ENCODE data around the gene MARVELD3.

The MARVELD3 gene

GRCh38 chr16:71623597-71623996 lies 2.4 kb upstream of the MARVELD3 start:
- DNase-seq (ENCODE audit: low read depth): no peak

- no peak for DNase-seq (ENCODE audit: low read depth)
Observed at GRCh38 chr16:71625113-71625850, 702 bp upstream of the MARVELD3 start.

GRCh38 chr16:71626858-71627213 lies 852 bp downstream of the MARVELD3 start:
- DNase-seq (ENCODE audit: low read depth): no peak

- DNase-seq (ENCODE audit: low read depth): no peak
Observed at GRCh38 chr16:71627731-71628181, 1.8 kb downstream of the MARVELD3 start.

DNA sequence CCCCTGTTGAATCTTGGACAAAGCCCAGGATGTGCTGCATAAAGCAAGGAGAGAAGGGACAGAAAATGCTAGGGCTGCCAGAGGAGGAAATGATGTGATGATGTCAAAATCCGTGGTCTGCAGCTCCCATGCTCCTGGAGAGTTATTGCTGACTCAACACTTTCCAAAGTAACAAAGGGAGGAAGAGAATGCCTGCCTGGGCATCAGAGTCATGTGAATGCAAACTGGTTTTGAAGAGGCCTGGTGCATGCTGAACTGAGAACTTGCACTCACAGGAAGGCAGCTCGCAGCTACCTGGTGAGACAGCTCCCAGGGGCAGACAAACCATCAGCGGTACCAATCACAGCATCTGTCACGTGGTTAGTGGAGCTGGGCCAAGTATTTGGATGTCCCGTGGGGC lies 2.8 kb downstream of the MARVELD3 start:
- peak; percentile 29 for DNase-seq (ENCODE audit: low read depth)

GRCh38 chr16:71629278-71630016 lies 3.5 kb downstream of the MARVELD3 start:
- no peak for DNase-seq (ENCODE audit: low read depth)

DNA sequence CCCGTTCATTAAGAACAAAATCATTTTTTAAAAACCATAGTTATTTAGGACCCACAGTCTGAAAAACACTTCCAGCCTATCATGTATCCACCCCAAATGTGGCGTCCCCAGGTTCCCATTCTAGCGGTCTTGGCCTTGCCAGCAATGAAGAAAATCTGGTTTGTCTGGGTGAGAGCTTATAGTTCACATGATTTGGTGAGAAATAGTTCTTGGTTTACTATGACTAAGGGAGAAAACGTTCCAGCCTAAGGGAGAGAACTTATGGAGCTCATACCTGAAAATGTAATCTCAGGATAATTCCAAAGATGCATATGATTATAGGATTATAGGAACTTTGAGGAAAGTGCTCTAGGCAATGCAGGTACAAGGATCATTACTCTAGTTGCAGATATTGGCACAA lies 4.8 kb downstream of the MARVELD3 start:
- no peak for DNase-seq (ENCODE audit: low read depth)

DNA sequence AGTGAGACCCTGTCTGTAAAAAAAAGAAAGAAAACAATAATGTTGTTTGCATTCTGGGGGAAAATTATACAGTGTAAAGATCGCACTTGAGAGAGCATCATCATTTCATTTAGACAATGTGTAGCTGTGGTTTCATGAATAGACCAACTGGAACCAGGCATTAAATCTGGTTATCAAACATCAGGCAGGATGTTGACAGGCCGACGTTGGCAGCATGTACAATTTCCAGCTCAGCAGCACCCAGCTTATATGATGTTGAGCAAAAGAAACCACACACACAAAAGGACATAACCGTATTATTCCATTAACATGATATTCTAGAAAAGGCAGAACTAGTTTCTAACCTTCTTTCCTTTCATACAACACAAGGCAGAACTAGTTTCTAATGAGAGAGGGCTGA lies 5.8 kb downstream of the MARVELD3 start:
- no peak for DNase-seq (ENCODE audit: low read depth)

GRCh38 chr16:71635632-71636031 lies 9.6 kb downstream of the MARVELD3 start:
- no peak for DNase-seq (ENCODE audit: low read depth)

- DNase-seq (ENCODE audit: low read depth): peak; percentile 95
Observed at GRCh38 chr16:71637398-71637797, 11.4 kb downstream of the MARVELD3 start.

DNA sequence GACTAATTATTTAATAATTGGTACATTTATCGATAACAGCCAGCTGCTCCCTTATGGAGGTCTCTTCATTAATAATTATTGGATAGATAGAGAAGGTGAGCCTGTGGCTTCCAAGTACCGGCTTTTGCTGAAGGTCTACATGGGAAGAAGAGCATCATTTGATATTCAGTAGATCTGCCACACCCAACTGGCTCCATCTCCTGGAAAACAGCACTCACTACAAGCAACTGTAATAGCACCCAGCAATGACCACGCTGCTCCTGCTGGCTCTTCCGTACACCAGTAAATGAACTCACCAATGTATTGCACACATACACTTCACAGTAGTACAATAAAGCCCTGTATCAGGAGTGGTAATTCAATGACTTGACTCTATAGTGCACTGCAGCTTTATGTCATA lies 19.5 kb downstream of the MARVELD3 start:
- DNase-seq (ENCODE audit: low read depth): peak; percentile 56

DNA sequence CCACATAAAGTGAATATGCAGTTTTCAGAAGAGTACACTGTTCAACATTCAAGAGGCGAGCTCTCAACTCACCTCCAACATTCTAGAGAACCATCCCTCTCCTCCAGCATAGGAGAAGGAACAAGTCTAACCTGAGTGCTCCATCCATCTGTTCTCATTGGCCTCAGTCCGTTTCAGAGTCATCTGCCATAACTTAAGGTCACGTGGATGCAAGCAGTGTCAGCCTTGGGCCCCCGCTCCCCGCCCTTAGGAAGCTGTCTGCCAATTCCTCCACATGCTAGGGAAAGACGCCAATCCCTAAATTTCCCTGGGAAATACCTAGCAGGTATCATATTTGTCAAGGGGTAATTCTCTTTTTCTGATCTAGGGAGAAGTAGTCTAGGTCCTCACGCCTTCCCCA lies 21.4 kb downstream of the MARVELD3 start:
- no peak for DNase-seq (ENCODE audit: low read depth)

GRCh38 chr16:71648162-71648561 lies 22.2 kb downstream of the MARVELD3 start:
- DNase-seq (ENCODE audit: low read depth): no peak

GRCh38 chr16:71648921-71649320 lies 22.9 kb downstream of the MARVELD3 start:
- peak; percentile 9 for DNase-seq (ENCODE audit: low read depth)

GRCh38 chr16:71649704-71650103 lies 23.7 kb downstream of the MARVELD3 start:
- DNase-seq (ENCODE audit: low read depth): no peak

DNA sequence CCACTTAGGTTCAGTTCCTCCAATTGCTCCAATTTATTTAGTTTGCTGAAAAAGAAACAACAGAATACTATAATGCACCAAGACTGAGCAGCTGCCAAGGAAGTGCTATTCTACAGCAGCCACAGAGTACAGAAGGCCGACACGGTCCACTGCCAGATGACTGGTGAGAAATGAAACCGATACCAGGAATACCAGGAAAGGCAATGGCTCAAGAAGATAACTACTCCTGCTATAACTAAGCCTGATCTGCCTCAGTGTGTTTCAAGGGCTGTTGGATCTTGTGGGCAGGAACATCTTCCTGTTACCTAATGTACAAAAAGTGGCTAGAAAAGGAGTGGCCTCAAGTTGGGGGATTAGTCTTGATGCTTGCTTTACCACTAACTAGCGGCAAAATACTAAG lies 32.8 kb downstream of the MARVELD3 start:
- no peak for DNase-seq (ENCODE audit: low read depth)

DNA sequence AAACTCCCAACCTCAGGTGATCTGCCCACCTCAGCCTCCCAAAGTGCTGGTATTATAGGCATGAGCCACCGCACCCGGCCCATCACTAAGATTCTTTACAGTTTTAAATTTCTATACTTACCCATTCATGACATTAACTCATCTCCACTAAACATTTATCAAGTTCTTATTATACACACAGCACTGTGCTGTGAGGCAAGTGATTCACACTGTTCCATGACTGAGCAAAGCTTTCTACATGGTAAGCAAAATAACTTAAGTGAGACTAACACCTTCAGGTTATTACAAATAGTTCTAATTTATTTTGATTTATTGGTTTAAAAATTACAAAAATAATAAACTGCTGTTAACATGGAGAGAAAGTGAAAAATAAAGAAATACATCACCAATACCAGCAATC lies 33.5 kb downstream of the MARVELD3 start:
- DNase-seq (ENCODE audit: low read depth): no peak

GRCh38 chr16:71666264-71666663 lies 40.3 kb downstream of the MARVELD3 start:
- no peak for DNase-seq (ENCODE audit: low read depth)

DNA sequence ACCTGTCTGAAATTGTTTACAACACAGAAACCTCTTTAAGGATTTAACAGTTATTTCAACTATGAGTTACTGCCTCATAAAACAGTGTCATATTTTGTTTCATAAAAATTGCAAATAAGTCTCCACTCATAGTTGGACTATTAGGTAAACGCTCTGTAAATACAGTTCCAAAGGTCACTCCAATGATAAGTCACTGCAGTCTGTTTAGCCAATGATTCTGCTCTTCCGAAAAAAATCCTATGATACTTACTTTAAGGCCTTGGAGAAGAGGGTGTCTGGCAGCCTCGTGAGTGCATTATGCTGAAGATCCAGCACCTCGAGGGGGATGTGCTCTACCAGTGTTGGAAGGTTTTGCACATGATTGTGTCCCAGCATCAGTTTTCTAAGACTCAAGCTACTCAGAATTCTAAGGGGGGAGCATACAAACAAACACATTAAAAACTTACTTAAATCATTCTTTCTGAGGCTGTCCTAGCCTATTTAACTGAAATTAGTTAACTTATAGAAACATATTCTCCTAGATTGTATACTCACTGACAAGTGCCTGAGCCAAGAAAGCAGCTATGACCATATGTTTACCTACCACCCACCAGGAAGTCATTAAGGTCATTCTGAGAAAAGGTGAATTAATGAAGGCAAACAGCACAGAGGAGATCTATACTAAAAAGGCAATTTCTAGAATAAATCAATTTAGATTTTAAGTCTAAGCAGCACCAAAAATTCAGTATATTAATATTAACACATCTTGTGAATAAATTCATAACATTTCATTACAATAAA lies 41.1 kb downstream of the MARVELD3 start:
- DNase-seq (ENCODE audit: low read depth): no peak

- peak; percentile 10 for DNase-seq (ENCODE audit: low read depth)
Observed at GRCh38 chr16:71669926-71670536, 44.0 kb downstream of the MARVELD3 start.

DNA sequence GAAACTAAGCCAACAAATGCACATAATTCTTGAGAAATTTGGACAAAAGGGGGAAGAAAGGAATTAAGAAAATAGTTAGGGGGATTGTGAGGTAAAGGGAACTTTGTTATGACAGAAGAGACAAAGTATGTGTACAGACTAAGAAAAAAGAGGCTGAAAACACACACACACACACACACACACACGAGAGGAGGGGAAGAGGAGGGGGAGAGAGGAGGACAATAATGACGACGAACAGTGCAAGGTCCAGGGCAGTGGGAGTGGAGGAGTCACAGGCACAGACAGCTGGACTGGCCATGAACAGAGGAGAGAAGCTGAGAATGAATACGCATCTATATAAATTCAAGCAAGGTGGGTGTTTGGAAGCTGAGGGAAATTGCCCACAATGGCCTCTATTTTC lies 44.6 kb downstream of the MARVELD3 start:
- no peak for DNase-seq (ENCODE audit: low read depth)

DNA sequence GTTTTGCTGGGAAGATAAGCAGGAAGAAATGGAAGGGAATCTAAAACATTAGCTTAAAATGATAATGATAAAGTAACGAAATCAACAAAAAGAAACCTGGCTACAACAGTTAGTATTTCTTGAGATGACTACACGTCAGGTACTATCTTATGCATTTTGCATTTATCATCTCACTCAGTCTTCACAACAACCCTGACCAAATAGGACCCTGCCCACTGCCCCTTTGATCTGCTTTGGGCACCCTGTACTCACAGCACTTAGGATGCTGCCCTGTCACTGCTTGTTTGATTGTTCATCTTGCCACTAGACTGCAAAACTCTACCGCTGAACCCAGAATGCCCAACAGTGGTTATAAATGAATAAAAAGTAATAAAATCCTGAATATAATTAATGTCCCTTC lies 45.2 kb downstream of the MARVELD3 start:
- no peak for DNase-seq (ENCODE audit: low read depth)

Data from iris pigment epithelial cell (primary cell).